ENCODE results near the gene DISP2.

DISP2 gene

GRCh38 chr15:40365624-40366456 lies 7.8 kb downstream of the DISP2 start:
- DNase-seq (ENCODE audit: low spot score), result no peak

GRCh38 chr15:40366457-40367370 lies 8.7 kb downstream of the DISP2 start:
- peak; percentile 87 for DNase-seq (ENCODE audit: low spot score)

- DNase-seq (ENCODE audit: low spot score), result no peak
Observed at GRCh38 chr15:40367371-40367685, 9.3 kb downstream of the DISP2 start.

- DNase-seq (ENCODE audit: low spot score), result peak; percentile 86
Observed at GRCh38 chr15:40367686-40368611, 9.9 kb downstream of the DISP2 start.

- DNase-seq (ENCODE audit: low spot score), result no peak
Observed at GRCh38 chr15:40368719-40369473, 10.9 kb downstream of the DISP2 start.

GRCh38 chr15:40369474-40369869 lies 11.5 kb downstream of the DISP2 start:
- no peak for DNase-seq (ENCODE audit: low spot score)

- no peak for DNase-seq (ENCODE audit: low spot score)
Observed at GRCh38 chr15:40369971-40370370, 12.0 kb downstream of the DISP2 start.

GRCh38 chr15:40372981-40373380 lies 15.0 kb downstream of the DISP2 start:
- DNase-seq (ENCODE audit: low spot score), result no peak

GRCh38 chr15:40377606-40378005 lies 19.6 kb downstream of the DISP2 start:
- DNase-seq (ENCODE audit: low spot score), result no peak

GRCh38 chr15:40379374-40379773 lies 21.4 kb downstream of the DISP2 start:
- no peak for DNase-seq (ENCODE audit: low spot score)

- peak; percentile 77 for DNase-seq (ENCODE audit: low spot score)
Observed at GRCh38 chr15:40379853-40380252, 21.8 kb downstream of the DISP2 start.

GRCh38 chr15:40380636-40381035 lies 22.6 kb downstream of the DISP2 start:
- DNase-seq (ENCODE audit: low spot score), result no peak

- DNase-seq (ENCODE audit: low spot score), result no peak
Observed at GRCh38 chr15:40381818-40382529, 24.0 kb downstream of the DISP2 start.

- peak; percentile 94 for DNase-seq (ENCODE audit: low spot score)
Observed at GRCh38 chr15:40382580-40383456, 24.8 kb downstream of the DISP2 start, which contains the start of gene KNSTRN. KNSTRN (plus strand) TSS chr15:40382721; CDS start chr15:40382836, 115 bp downstream.

GRCh38 chr15:40386480-40386879 lies 28.5 kb downstream of the DISP2 start:
- no peak for DNase-seq (ENCODE audit: low spot score)

- DNase-seq (ENCODE audit: low spot score), result no peak
Observed at GRCh38 chr15:40388941-40389823, 31.2 kb downstream of the DISP2 start.

- no peak for DNase-seq (ENCODE audit: low spot score)
Observed at GRCh38 chr15:40389824-40390595, 32.0 kb downstream of the DISP2 start.

Measured in Ammon's horn (tissue), 1 donor.